ENCODE measurements around the gene LNX2. TPM values are rescaled to one million over a fixed set of nuclear protein-coding genes. Genes with fewer than 3 reads are reported as not detected.

LNX2 gene
- total RNA-seq, 1 donor from 2014 or later: 33.7 TPM

- no peak for DNase-seq (ENCODE audit: low spot score, unreplicated experiment)
- Mint-ChIP-seq H3K36me3 (ENCODE audit: insufficient read depth) (peaks cover 6% of the 10 kb centered on the region), H3K4me3 (ENCODE audit: low read depth) (no peak overlapping the region), H3K27me3 (no peaks in the 10 kb centered on the region), H3K27ac (no peak overlapping the region), H3K4me1 (ENCODE audit: low read depth) (peaks cover 4% of the 10 kb centered on the region), H3K9me3 (ENCODE audit: low read depth) (no peaks in the 10 kb centered on the region)
- no peak for TF ChIP-seq CTCF (IDR thresholded peaks at IDR 0.05; ENCODE audit: unreplicated experiment)
Observed at GRCh38 chr13:27663947-27664346, 43.6 kb upstream of the LNX2 start.

- peaks cover 6% of the 10 kb centered on the region for H3K4me1 Mint-ChIP-seq (ENCODE audit: low read depth)
- H3K4me3 Mint-ChIP-seq (ENCODE audit: low read depth): no peak overlapping the region
- no peaks in the 10 kb centered on the region for H3K9me3 Mint-ChIP-seq (ENCODE audit: low read depth)
- H3K27me3 Mint-ChIP-seq: no peaks in the 10 kb centered on the region
- TF ChIP-seq CTCF (IDR thresholded peaks at IDR 0.05; ENCODE audit: unreplicated experiment): no peak
- no peak for DNase-seq (ENCODE audit: low spot score, unreplicated experiment)
- H3K36me3 Mint-ChIP-seq (ENCODE audit: insufficient read depth): peaks cover 6% of the 10 kb centered on the region
- H3K27ac Mint-ChIP-seq: no peak overlapping the region
Observed at GRCh38 chr13:27662738-27663470, 42.6 kb upstream of the LNX2 start.

GRCh38 chr13:27661017-27661416 is 40.7 kb upstream of the LNX2 start:
- no peak overlapping the region for H3K27ac Mint-ChIP-seq
- no peaks in the 10 kb centered on the region for H3K9me3 Mint-ChIP-seq (ENCODE audit: low read depth)
- DNase-seq (ENCODE audit: low spot score, unreplicated experiment): no peak
- H3K4me1 Mint-ChIP-seq (ENCODE audit: low read depth): peaks cover 11% of the 10 kb centered on the region
- no peak overlapping the region for H3K4me3 Mint-ChIP-seq (ENCODE audit: low read depth)
- no peak for TF ChIP-seq CTCF (IDR thresholded peaks at IDR 0.05; ENCODE audit: unreplicated experiment)
- peaks cover 5% of the 10 kb centered on the region for H3K36me3 Mint-ChIP-seq (ENCODE audit: insufficient read depth)
- no peaks in the 10 kb centered on the region for H3K27me3 Mint-ChIP-seq

- no peak for TF ChIP-seq CTCF (IDR thresholded peaks at IDR 0.05; ENCODE audit: unreplicated experiment)
Observed at GRCh38 chr13:27660511-27660910, 40.2 kb upstream of the LNX2 start.

GRCh38 chr13:27659145-27659865 is 39.0 kb upstream of the LNX2 start:
- Mint-ChIP-seq H3K4me3 (ENCODE audit: low read depth) (no peak overlapping the region), H3K36me3 (ENCODE audit: insufficient read depth) (peaks cover 3% of the 10 kb centered on the region), H3K9me3 (ENCODE audit: low read depth) (no peaks in the 10 kb centered on the region), H3K4me1 (ENCODE audit: low read depth) (peaks cover 16% of the 10 kb centered on the region), H3K27me3 (no peaks in the 10 kb centered on the region), H3K27ac (no peak overlapping the region)
- TF ChIP-seq CTCF (IDR thresholded peaks at IDR 0.05; ENCODE audit: unreplicated experiment): no peak
- DNase-seq (ENCODE audit: low spot score, unreplicated experiment): no peak

More at GRCh38 chr13:27660511-27660910, 40.2 kb upstream of the LNX2 start:
- peaks cover 13% of the 10 kb centered on the region for H3K4me1 Mint-ChIP-seq (ENCODE audit: low read depth)
- DNase-seq (ENCODE audit: low spot score, unreplicated experiment): no peak
- H3K27ac Mint-ChIP-seq: no peak overlapping the region
- no peaks in the 10 kb centered on the region for H3K27me3 Mint-ChIP-seq
- H3K4me3 Mint-ChIP-seq (ENCODE audit: low read depth): no peak overlapping the region
- no peaks in the 10 kb centered on the region for H3K9me3 Mint-ChIP-seq (ENCODE audit: low read depth)
- peaks cover 4% of the 10 kb centered on the region for H3K36me3 Mint-ChIP-seq (ENCODE audit: insufficient read depth)
